Ammon's horn (tissue), 1 donor: ENCODE measurements around the gene LAMA5.
A peak's percentile ranks its signal among the peaks of the same experiment; 100 is the strongest.
"Not testable (repeated sequence)": the region's sequence is repeated elsewhere in the genome, so short reads cannot be mapped to it uniquely, and the experiment has no call there.

ENCODE experiments used
- DNase-seq: peaks from one replicate; pipeline ENCODE4 v3.0.0-alpha.2; 2016; ENCODE audit warnings: low spot score

LAMA5 gene

DNA sequence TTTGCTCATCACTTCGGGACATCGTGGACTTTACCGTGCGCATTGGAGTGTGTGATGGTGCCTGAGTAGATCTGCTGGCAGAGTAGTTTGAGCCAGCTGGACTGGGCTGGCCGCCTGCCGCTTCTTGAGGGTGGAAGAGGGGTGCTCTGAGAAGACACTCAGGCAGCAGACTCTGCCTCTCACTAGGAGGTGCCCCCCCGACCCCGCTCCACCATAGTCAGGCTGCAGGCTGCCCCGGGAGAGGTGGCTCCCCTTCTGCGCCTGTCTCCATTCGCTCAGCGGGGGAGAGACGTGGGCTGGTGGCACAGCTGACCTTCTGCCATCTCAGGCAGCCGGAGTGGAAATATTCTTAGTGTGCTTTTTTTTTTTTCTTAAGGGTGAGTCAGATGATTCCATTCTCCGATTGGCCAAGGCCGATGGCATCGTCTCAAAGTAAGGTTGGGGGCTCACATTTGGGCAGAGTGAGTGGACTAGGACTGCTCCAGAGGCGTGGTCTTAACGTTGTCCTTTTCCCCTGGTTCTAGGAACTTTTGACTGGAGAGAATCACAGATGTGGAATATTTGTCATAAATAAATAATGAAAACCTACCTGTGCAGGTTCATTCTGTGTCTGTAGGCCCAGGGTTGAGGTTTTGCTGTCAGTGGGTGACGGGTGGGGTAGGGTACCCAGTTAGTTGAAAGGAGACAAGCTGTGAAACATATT lies 21.0 kb upstream of the LAMA5 start:
- no peak for DNase-seq

DNA sequence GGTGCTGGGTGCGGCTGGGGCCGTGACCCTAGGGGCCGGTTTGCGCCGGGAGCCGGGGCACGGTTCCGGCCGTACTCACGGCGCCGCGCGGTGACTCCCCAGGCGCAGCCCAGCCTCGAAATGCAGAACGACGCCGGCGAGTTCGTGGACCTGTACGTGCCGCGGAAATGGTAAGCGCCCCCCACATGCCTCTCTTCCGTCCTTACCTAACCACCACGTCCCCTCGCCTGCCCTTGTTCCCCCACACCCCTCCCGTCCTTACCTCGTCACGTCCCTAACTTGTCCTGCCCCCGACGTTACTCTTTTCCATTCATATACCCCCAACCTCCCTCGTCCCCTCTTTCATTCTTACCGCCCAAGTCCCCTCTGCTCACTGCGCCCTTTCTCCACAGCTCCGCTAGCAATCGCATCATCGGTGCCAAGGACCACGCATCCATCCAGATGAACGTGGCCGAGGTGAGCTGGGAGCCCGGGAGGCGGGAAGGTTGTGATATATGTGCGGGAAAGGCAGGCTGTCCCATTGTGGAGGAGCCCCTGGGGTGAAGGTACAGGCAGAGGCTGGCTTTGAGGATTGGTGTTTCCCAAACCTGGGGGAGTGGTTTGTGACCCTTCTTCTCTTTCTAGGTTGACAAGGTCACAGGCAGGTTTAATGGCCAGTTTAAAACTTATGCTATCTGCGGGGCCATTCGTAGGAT lies 20.3 kb upstream of the LAMA5 start:
- DNase-seq, result no peak

DNA sequence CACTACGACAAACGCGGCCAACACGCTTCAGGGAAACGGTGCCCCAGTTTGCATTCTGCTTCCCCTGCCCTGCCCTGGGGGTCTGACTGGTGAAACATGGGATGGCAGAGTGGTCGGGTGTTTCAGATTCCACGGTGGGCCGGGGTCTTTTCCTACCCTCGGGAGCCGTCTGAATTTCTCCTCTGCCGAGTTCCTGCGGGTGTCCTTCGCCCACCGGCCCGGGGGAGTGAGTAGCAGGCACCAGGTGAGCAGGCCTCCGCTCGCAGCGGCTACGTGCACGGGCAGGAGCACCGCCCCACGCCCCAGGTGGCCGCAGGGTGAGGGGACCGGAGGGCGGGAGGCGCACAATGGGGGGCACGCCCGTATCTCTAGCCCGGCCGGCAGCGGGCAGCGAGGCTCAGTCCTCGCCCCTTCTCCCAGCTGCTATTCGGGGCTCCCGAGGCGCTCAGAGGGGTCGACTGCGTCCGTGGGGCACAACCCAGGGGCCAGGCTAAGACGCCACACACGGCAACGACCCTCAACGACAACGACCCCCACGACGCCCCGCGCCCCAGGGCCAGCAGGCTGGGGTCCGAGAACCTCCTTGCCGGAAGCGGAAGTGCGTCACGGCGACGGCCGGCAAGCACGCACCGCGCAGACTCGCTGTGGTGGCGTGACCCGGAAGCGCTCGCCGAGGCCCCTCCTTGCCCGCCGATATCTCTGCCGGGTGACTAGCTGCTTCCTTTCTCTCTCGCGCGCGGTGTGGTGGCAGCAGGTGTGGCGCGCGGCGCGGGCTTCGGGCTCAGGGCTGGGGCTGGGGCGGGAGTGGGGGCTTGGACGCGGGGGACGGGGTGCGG lies 19.5 kb upstream of the LAMA5 start, which contains the start of gene RPS21:
Gene RPS21 (plus strand): TSS at position 721 of the 836 bp plus-strand sequence. CDS start 236 bp downstream, outside the sequence.
- peak; percentile 93 for DNase-seq

DNA sequence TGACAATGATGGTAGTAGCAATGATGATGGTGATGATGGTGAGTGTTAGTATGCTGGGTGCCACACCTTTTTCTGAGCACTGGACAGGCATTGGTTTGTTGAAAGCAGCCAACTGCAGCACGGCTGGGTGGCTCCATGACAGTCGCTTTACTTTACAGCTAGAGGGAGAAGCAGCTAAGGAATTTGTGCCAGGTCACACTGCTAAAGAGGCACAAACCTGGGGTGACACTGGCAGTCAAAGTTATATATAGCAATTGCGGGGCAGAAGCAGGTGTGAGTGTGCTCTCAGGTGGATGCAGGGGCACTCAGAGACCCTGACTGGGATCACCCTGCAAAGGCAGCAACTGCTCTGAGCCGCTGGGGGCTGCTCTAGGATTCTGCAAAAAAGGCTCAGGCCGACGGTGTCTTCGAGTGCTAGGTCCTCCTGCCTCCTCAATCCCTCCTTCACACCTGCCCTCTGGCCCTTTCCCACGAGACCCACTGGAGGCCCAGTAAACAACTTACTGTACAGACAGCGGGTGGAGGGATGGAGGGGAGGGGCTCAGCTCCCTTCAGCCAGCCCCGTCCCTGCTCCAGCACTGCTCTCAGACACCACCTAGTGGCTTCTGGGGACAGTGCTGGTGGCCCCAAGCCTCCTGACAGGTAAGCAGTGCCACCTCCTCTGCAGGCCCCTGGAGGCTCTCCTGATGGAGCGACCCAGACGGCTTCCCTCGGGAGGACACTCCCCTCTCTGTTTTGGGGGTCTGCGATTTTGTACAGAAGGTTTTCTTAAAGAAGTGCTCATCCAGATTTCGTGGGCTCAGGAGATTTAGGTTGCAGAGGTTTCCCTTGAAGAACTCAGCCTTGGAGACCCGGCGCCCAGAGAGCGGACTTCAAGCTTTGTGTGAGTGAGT lies 15.4 kb upstream of the LAMA5 start:
- DNase-seq, result peak; percentile 84

DNA sequence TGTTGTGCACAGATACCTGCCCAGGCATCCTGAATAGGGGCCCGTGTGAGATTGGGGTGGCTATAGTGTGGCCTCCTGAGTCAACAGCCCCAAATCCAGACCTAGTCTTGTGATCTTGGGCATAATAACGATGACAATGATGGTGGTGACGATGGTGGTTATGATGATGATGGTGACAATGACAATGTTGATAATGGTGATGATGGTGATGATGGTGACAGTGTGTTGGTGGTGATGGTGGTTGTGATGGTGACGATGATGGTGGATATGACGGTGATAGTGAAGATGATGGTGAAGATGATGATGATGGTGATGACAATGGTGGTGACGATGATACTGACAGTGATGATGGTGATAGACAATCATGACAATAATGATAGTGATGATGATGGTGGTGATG lies 14.7 kb upstream of the LAMA5 start:
- no peak for DNase-seq

DNA sequence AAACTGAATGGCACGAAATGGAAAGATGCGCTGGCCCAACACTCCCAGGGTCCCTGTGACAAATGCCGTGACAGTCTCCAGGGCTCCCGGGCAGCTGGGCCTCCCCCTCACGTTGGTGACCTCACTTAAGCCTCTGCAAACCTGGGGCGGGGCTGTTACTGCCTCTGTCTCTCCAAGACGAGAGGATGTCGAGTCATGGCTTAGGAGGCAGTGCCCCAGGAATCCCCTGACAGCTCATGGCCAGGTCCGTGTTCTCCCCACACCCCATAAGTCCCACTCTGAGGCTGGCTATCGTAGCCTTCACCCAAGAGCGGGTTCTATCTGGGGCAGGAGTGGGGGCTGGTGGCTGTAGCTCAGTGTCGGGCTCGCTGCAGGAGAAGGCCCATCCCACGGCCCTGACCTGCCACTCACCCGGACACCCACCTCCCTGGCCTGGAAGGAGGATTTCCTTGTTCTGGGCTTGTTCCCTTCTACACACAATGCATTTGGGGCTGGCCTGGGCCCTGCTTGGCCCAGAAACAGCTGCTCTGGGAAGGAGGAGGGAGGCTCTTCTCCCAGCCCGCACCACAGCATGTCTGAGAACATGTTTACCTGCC lies 14.2 kb upstream of the LAMA5 start:
- DNase-seq, result no peak

DNA sequence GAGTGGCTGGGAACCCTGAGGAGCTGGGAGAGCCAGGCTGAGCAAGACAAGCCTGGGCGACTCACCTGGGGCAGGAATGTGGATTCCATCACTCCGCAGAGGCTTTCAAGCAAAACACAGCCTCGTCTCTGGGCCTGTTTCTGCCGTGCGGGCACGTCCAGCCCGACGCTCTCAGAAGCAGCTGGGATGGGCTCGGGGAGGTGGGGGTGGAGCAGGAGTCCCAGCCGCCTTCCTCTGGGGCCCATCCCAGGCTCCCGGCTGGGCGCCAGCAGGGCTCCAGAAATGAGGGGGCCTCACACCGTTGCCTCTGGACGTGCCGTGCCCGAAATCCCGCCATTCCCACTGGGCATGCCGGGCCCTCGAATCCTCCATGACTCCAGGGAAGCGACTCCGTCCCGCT lies 11.1 kb upstream of the LAMA5 start:
- DNase-seq, result no peak

DNA sequence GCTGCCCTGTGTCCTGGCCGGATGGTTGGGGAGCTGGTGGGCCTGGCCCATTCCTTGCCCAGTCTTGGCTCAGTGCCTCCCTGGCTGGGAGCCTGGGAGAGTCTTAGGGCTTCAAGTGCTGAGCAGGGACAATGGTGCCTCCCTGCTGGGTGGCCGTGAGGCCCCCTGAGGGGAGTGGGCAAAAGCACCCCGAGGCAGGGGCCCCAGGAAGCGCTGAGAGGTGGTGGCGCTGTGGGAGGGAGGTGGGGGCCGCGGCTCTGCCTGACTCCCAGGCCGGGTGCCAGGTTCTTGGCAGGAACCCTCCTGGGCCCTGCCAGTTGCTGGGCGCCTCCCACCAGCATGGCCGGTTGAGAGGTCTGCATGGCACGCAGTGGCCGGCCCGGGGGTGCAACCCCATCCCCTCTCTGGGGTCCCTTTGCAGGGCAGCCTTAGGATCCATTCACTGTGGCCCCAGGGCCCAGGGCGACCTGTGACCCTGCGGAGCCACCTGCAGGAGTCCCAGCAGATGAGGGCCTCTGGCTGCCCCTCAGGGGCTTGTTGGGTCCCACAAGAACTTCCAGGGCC lies 10.6 kb upstream of the LAMA5 start:
- DNase-seq, result no peak

DNA sequence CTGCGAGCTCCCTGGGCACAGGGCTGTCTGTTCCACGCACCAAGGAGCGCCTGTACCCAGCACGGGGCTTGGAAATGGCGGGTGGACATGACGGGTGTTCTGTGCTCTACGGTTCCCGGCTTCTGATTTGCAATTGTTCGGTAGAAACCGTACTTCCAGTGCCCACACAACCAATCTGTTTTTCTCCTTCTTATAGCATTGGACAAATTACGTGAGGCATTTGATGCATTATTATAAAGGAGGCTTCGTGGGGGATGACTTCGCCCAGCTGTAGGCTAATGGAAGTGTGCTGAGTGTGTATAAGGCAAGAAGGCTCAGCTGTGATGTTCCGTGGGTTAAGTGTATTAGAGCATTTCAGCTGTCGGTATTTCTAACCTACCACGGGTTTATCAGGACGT lies 10.0 kb upstream of the LAMA5 start:
- no peak for DNase-seq

DNA sequence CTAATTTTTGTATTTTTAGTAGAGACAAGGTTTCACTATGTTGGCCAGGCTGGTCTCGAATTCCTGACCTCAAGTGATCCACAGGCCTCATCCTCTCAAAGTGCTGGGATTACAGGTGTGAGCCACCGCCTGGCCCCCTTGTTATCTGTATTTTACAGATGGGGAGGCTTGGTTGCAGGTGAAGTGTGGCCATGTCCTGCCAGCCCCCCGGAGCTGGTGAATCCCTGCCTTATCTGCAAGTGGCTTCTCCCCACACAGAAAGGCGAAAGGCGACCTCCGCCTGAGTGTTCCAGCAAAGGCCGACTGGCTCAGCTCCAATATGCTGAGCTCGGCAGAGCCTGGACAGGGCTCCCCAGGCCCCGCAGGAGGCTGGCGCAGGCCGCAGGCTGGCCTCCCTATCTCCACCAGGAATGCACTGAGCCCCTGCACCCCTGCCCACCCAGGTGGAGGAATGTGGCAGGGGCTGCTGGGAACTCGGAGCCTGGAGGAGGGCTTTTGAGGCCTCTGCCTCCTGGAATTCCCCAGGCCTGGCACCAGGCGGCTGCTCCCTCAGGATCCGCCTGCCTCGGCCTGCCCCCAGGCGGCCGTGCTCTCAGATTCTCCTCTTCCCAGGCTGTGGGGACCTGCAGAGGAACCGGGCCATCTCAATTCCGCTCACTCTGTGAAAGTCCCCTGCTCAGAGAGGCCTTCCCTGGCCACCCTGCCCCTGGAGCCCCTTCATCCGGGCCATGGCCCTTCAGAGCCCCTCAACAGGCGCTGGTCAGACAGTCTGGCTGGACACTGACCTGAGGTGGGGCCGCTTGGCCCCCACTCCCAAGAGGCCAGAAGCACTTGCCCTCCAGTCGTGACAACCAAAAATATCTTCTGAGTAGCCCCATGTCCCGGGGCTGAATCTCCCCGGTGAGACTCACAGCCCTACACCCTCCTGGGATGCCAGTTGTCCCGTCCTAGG lies 9.3 kb upstream of the LAMA5 start:
- no peak for DNase-seq

DNA sequence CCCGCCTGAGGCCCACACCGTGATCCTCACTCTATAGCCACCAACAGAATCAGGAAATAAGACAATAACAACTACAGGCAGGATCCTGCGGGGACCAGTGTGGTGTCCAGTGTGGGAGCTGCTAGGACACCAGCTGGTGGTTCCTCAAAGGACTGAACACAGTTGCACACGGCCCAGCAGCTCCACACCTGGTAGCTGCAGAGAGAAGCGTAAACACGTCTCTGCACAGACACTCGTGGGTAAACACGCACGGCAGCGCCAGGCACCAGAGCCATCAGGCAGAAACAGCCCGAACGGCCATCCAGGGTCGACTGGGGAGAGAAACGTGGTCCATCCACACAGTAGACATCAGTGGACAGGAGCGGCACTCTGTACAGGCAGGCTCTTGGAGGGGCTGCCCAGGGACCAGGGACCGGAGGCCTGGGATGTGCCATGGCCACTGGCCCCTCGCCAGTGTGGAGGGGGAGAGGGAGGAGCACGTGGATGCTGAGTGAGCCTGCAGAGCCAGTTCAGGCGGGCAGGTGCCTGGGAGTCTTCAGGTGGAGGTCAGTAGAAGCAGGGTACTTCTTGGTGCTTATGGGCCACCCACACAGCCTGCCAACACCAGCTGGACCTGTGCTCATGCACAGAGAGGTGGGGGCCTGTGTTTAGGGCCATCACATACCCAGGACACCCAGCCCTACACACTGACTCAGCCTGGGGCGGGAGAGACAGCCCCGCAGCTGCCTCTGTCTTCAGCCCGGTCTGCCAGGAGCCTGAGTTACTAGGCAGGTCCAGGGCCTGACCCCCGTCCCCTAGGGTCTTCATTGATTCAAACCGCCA lies 7.4 kb upstream of the LAMA5 start:
- no peak for DNase-seq

DNA sequence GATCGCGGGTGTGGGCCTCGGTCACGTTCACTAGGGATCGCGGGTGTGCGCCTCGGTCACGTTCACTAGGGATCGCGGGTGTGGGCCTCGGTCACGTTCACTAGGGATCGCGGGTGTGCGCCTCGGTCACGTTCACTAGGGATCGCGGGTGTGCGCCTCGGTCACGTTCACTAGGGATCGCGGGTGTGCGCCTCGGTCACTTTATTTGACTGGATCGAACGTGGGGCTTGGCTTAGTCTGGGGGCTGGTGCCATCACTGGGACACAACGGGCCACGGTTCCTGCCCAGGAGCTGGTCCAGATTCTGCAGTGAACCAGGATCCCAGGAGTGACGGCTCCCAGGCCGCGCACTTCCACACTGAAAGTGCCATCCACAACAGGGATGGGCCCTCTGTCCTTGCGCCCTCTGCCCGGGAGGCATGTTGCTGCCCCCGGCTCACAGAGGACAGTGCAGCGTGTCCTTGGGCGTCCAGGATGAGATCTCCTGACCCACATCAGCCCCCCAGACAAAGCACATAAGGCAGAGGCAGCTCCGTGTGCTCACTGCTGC lies 6.6 kb upstream of the LAMA5 start:
- not testable (repeated sequence) for DNase-seq

DNA sequence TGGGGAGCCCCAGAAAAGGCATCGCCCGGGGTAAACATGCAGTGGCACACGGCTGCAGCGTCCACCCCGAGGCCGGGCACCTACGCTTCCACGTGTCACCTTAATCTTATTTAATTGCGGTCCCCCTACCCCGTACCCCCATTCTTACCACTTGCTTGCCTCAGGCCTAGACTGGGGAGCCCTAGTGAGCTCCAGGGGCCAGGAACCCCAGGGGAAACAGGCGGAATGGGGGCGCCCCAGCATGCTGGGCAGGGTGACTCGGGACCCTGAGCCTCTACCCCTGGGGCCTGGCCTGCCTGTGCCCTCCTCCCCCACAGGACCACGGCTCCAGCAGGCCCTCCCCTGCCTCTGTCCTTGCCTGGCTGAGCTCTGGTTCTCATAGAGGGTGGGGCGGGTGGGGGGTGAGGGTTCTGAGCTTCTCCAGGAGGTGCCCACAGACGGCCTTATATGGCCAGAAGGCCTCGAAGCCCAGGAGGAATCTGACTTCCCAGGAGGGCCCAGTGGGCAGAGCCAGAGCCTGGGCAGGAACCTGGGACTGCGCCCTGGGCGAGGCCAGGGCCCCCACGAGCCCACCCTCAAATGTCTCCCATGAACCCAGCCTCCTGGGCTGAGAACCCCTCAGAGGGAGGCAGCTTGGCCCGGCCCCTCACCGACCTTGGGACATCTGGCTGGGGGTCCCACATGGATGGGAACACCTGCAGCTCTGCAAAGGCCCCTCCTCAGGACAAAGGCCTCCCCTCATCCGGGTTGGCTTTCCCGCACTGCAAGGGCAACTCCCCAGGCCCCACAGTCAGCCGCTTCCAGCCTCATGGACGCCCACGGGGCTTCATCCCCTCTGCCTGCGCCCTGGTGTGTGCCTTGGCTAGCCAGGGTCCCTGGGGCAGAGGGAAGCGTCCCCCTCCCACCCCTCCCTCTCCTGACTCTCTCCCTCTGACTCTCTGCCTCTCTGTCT lies 5.2 kb upstream of the LAMA5 start:
- no peak for DNase-seq

DNA sequence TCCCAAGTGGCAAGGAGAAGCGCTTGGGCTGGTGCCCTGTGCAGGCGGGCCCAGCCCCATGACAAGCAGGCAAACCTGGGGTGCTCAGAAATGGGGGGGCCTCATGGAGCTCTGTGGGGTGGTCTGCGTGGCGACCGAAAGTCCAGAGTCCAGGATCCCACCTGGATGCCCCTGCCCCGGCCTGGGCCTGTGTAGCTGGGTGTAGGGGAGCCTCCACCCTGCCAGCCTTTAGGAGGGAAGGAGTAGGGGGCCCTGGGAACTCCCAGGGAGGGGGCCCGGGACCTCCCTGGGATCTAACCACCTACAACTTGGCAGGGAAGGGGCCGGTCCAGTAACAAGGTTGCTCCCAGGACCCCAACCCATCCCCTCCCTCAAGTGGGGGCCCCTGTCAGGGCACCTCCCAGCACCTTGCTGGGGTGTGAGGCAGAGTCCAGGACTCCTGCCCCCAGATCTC lies 4.5 kb upstream of the LAMA5 start:
- DNase-seq, result no peak

DNA sequence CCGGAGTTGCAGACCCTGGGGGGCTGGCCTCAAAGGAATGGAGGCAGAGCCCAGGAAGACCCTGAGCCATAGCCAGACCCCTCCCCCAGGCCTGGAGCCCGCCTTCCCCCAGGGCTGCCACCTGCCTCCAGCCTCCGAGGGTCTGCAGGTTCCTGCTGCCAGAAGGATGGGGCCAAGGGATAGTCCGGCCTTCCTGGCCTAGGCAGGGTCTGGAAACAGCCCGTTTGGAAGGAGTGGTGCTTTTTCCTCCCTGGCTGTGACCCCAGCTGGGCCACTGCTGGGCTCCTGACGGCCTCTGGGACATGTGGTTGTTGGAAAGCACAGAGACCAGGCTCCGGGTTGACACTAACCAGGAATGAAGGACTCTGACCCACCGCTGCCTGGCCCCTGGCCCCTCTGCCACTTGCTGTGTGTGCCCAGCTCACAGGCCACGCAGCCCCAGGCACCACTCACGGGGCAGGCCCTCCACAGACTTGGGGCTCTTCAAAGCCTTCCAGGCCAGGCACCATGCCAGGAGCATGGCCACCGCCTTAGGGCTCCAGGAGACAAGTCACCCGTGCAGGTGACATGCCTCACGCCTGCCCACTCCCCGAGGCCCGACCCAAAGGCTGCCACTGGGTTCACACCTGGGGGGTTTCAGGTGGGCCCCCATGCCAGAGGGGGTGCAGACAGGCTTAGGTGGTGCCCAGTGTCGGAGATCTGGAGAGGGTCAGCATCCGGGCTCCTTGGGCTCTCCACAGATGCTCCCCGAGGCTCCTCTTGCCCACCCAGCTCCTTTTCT lies 3.9 kb upstream of the LAMA5 start:
- no peak for DNase-seq

DNA sequence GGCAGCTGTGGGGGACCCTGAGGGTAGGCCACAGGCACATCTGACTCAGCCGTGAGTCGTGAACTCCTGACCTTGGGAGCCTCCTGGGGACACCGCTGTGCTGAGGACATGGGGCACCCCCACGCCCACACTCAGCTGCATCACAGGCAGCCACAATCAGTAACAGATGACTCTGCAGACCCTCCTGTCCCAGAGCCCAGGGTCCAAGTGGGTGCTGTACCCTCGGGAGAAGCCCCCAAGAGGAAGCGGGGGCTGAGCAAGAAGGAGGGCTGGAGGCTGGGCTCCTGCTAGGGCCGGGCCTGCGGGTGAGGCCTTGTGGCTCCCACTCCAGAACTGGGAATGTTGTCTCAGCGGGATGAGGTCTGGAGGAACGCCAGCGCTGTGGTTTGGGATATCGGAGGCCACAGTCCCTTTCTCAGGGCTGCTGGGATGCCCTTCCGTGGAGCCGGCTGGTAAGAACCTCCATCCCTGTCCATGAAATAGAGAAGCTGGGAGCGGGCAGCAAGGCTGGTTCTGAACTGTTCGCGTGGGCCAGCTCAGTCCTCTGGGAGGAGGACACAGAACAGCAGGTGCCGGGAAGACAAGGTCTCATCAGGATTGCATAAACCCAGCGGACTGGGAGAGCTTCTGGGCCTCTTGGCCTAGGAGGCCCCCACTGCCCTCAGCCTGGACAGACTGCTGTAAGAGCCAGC lies 3.1 kb upstream of the LAMA5 start:
- no peak for DNase-seq
